Liver (tissue), 9 donors: ENCODE measurements around the gene MFF. TPM values are rescaled to one million over a fixed set of nuclear protein-coding genes. Genes with fewer than 3 reads are reported as not detected.

Source experiments
- DNase-seq: peaks from one replicate; pipeline ENCODE4 v3.0.0-alpha.2; 2017; ENCODE audit warnings: low spot score
- H3K27ac ChIP-seq, 2 donors: one replicate each; pipeline ENCODE4 v1.7.0; 2013; ENCODE audit warnings: inconsistent platforms in 2 of 2, low read length in 2 of 2, control low read depth in 1 of 2, low read depth in 1 of 2, mild to moderate bottlenecking in 1 of 2
- H3K27me3 ChIP-seq, 4 donors: one replicate each; pipeline versions ENCODE4 v1.6.1 to v1.7.0; 2013; ENCODE audit warnings: low read length in 3 of 4, inconsistent platforms in 1 of 4, mild to moderate bottlenecking in 1 of 4, moderate library complexity in 1 of 4; ENCODE audit not compliant: control insufficient read depth in 4 of 4, insufficient read depth in 4 of 4
- H3K36me3 ChIP-seq, 4 donors: one replicate each; pipeline versions ENCODE4 v1.6.1 to v1.7.0; 2013; ENCODE audit warnings: low read length in 3 of 4, mild to moderate bottlenecking in 3 of 4, low read depth in 1 of 4, moderate library complexity in 1 of 4; ENCODE audit not compliant: control insufficient read depth in 4 of 4, insufficient read depth in 3 of 4
- H3K4me1 ChIP-seq, 4 donors: one replicate each; pipeline versions ENCODE4 v1.6.1 to v1.7.0; 2013; ENCODE audit warnings: low read length in 3 of 4, mild to moderate bottlenecking in 3 of 4, moderate library complexity in 1 of 4; ENCODE audit not compliant: control insufficient read depth in 4 of 4, insufficient read depth in 4 of 4
- H3K4me3 ChIP-seq, 3 donors: one replicate each; pipeline versions ENCODE4 v1.6.1 to v1.7.0; 2013; ENCODE audit warnings: low read length in 3 of 3, control low read depth in 1 of 3, low read depth in 1 of 3, mild to moderate bottlenecking in 1 of 3
- H3K9ac ChIP-seq, 2 donors: one replicate each; pipeline ENCODE4 v1.7.0; 2013; ENCODE audit warnings: low read length in 2 of 2, mild to moderate bottlenecking in 2 of 2, moderate library complexity in 2 of 2, control low read depth in 1 of 2, low read depth in 1 of 2
- H3K9me3 ChIP-seq, 4 donors: one replicate each; pipeline versions ENCODE4 v1.6.1 to v1.7.0; 2013; ENCODE audit warnings: low read length in 3 of 4; ENCODE audit not compliant: control insufficient read depth in 4 of 4
- ATF3 ChIP-seq: IDR thresholded peaks from 2 replicates; pipeline ENCODE4 v1.6.1; 2016; ENCODE audit warnings: antibody characterized with exemption
- CTCF ChIP-seq: fragments of 150-350 bp; IDR thresholded peaks from 2 replicates; pipeline ENCODE4 v1.5.1; 2017; ENCODE audit warnings: improper control_type of control experiment, low read depth, low read length; ENCODE audit not compliant: missing input control
- EGR1 ChIP-seq, 2 donors: IDR thresholded peaks; 2 replicates each; pipeline ENCODE4 v1.6.1; 2016 to 2018; ENCODE audit warnings: antibody characterized with exemption in 2 of 2, low read depth in 2 of 2
- FOXA1 ChIP-seq: IDR thresholded peaks from 2 replicates; pipeline ENCODE4 v1.6.1; 2016; ENCODE audit warnings: antibody characterized with exemption
- FOXA2 ChIP-seq: IDR thresholded peaks from 2 replicates; pipeline ENCODE4 v1.6.1; 2016; ENCODE audit warnings: antibody characterized with exemption
- GABPA ChIP-seq, 2 donors: IDR thresholded peaks in 1 of 2; conservative IDR thresholded peaks in 1 of 2; 2 replicates each; pipeline ENCODE4 v1.6.1; 2016; ENCODE audit warnings: antibody characterized with exemption in 2 of 2, mild to moderate bottlenecking in 1 of 2, moderate library complexity in 1 of 2
- HNF4A ChIP-seq, 2 donors: conservative IDR thresholded peaks; 2 replicates each; pipeline ENCODE4 v1.6.1; 2016; ENCODE audit warnings: antibody characterized with exemption in 2 of 2, mild to moderate bottlenecking in 2 of 2
- HNF4G ChIP-seq: IDR thresholded peaks from 2 replicates; pipeline ENCODE4 v1.6.1; 2016; ENCODE audit warnings: antibody characterized with exemption
- JUND ChIP-seq, 2 donors: IDR thresholded peaks; 2 replicates each; pipeline ENCODE4 v1.6.1; 2016; ENCODE audit warnings: antibody characterized with exemption in 2 of 2
- MAX ChIP-seq: IDR thresholded peaks from 2 replicates; pipeline ENCODE4 v1.6.1; 2016; ENCODE audit warnings: antibody characterized with exemption
- NR2F2 ChIP-seq: IDR thresholded peaks from 2 replicates; pipeline ENCODE4 v1.6.1; 2016; ENCODE audit warnings: antibody characterized with exemption
- RAD21 ChIP-seq, 2 donors: IDR thresholded peaks; 2 replicates each; pipeline ENCODE4 v1.6.1; 2016; ENCODE audit warnings: antibody characterized with exemption in 2 of 2, mild to moderate bottlenecking in 2 of 2
- REST ChIP-seq: IDR thresholded peaks from 2 replicates; pipeline ENCODE4 v1.6.1; 2016; ENCODE audit warnings: antibody characterized with exemption, mild to moderate bottlenecking
- RXRA ChIP-seq, 2 donors: IDR thresholded peaks; 2 replicates each; pipeline ENCODE4 v1.6.1; 2017 to 2018; ENCODE audit warnings: antibody characterized with exemption in 2 of 2, mild to moderate bottlenecking in 1 of 2
- SP1 ChIP-seq: IDR thresholded peaks from 2 replicates; pipeline ENCODE4 v1.6.1; 2018; ENCODE audit warnings: antibody characterized with exemption, mild to moderate bottlenecking
- TAF1 ChIP-seq: conservative IDR thresholded peaks from 2 replicates; pipeline ENCODE4 v1.6.1; 2016; ENCODE audit warnings: antibody characterized with exemption, mild to moderate bottlenecking
- YY1 ChIP-seq: IDR thresholded peaks from 2 replicates; pipeline ENCODE4 v1.6.1; 2016; ENCODE audit warnings: antibody characterized with exemption, mild to moderate bottlenecking
- ZBTB33 ChIP-seq: IDR thresholded peaks from 2 replicates; pipeline ENCODE4 v1.6.1; 2016; ENCODE audit warnings: antibody characterized with exemption
- WGBS: extraction: QIAGEN DNeasy Blood & Tissue Kit; methylation state at CpG from one replicate; pipeline ENCODE4 v1.1.7; 2013; 5-methylcytosine and 5-hydroxymethylcytosine counted together
- polyA plus RNA-seq, 2 donors: library from polyadenylated mRNA; stranded (reverse) in 1 of 2; unstranded in 1 of 2; fragments of 200-250 nt in 1 of 2; fragments of >200 nt in 1 of 2; fragmentation: Nextera tagmentation in 1 of 2; extraction: Ambion mirVana in 1 of 2; gene quantifications; one replicate each; pipeline versions ENCODE4 v1.2.1 to v1.2.3, GENCODE V29; 2013 to 2015
- total RNA-seq, 2 donors: library from RNA; depleted of rRNA; stranded (reverse); fragments of >200 nt; gene quantifications; one replicate each; pipeline ENCODE4 v1.2.3, GENCODE V29; 2014
- donor health status: healthy.
- donor health status: healthy.
- donor health status: healthy.
- donor health status: healthy.
- donor health status: healthy.

The MFF gene
- total and polyA plus RNA-seq, 4 donors = 28.9 to 40.8 (median 33.2) TPM

- no peak for TF ChIP-seq REST
Observed at GRCh38 chr2:227320305-227321094, 4.6 kb upstream of the MFF start (continued).

- H3K36me3 ChIP-seq = no peaks in the 10 kb centered on the region
- H3K4me1 ChIP-seq = peaks cover 2 to 21% (median 13%) of the 10 kb centered on the region in 4 donors
- TF ChIP-seq FOXA2 (no peak), SP1 (no peak), GABPA (IDR thresholded peaks at IDR 0.05 in 1 of 2, conservative IDR thresholded peaks at IDR 0.05 in 1 of 2) (no peak), RAD21 (IDR thresholded peaks at IDR 0.05) (no peak), ZBTB33 (no peak), HNF4G (no peak), REST (no peak), MAX (no peak), FOXA1 (no peak), YY1 (no peak), NR2F2 (no peak), JUND (IDR thresholded peaks at IDR 0.05) (no peak), CTCF (no peak), EGR1 (IDR thresholded peaks at IDR 0.05; ENCODE audit: low read depth in 2 of 2) (no peak), HNF4A (conservative IDR thresholded peaks at IDR 0.05) (no peak), ATF3 (no peak), RXRA (IDR thresholded peaks at IDR 0.05) (no peak), TAF1 (no peak)
- peaks cover 0 to 1% (median 0%) of the 10 kb centered on the region in 4 donors for H3K9me3 ChIP-seq
- DNase-seq = no peak
- no peaks in the 10 kb centered on the region for H3K27me3 ChIP-seq
- H3K9ac ChIP-seq = no peak overlapping the region
- H3K27ac ChIP-seq = no peak overlapping the region
- no peak overlapping the region for H3K4me3 ChIP-seq
- 85% methylated on average over 5 of the region's 5 CpGs for WGBS
Observed at GRCh38 chr2:227322530-227323205, 2.4 kb upstream of the MFF start.
